ENCODE measurements around the gene SNX24. TPM values are rescaled to one million over a fixed set of nuclear protein-coding genes. Genes with fewer than 3 reads are reported as not detected.

Gene SNX24
- total and polyA plus RNA-seq, 5 donors = 11.3 to 14.9 (median 13.4) TPM

DNA sequence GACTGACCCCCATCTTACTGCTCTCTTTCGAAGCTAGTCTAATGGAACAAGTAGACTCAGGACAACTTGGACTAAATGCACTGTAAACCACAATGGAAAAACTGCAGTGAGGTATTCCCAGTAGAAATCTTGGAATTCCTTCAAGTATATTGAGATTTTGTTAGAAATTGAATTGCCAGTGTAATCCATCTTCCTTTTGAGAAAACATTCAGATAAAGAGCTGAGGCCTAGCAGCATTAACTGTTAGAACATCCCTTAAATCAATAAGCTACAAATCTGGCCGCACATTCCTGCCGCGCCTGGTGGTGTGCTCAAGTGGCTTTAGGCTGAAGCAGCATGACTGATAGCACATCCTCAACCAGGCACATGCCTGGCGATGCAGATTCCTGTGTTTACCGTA is 161.8 kb downstream of the SNX24 start:
- no peak for DNase-seq
- no peak for ATAC-seq
- H3K9me3 ChIP-seq (ENCODE audit: control insufficient read depth, low read length) = no peaks in the 10 kb centered on the region
- no peak overlapping the region for H3K27ac ChIP-seq (ENCODE audit: low read length)
- H3K27me3 ChIP-seq (ENCODE audit: control insufficient read depth, insufficient read depth) = no peaks in the 10 kb centered on the region
- H3K4me3 ChIP-seq (ENCODE audit: low read length) = no peak overlapping the region
- intact Hi-C loops (cut with DNase I) = no loop called here
- H3K4me1 ChIP-seq (ENCODE audit: control insufficient read depth, insufficient read depth, low read length) = peaks cover 1% of the 10 kb centered on the region
- 77% methylated on average over 6 of the region's 6 CpGs for WGBS

DNA sequence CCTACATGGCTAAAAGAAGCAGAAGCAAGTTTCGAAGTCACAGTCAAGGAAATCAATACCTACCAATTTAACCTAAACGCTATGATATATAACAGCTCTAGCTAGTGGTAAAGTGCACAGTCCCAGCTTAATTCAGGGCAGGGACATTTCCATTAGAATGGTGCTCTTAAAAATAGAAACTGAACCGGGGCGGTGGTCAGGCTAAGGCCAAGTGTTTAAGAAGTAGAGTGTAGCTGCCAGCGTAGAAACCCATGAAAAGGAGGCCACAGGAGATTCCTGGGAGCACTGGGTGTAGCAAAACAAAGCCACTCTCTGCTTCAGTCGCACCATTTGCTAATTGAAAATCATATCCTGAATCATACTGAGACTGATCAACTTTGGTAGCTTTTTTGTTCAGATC is 162.3 kb downstream of the SNX24 start:
- no peak overlapping the region for H3K27ac ChIP-seq (ENCODE audit: low read length)
- intact Hi-C loops (cut with DNase I) = no loop called here
- H3K4me3 ChIP-seq (ENCODE audit: low read length) = no peak overlapping the region
- 83% methylated on average over 6 of the region's 6 CpGs for WGBS
- ATAC-seq (no peak), DNase-seq (no peak)
- H3K4me1 ChIP-seq (ENCODE audit: control insufficient read depth, insufficient read depth, low read length) = peaks cover 1% of the 10 kb centered on the region
- H3K27me3 ChIP-seq (ENCODE audit: control insufficient read depth, insufficient read depth) = no peaks in the 10 kb centered on the region
- H3K9me3 ChIP-seq (ENCODE audit: control insufficient read depth, low read length) = no peaks in the 10 kb centered on the region

DNA sequence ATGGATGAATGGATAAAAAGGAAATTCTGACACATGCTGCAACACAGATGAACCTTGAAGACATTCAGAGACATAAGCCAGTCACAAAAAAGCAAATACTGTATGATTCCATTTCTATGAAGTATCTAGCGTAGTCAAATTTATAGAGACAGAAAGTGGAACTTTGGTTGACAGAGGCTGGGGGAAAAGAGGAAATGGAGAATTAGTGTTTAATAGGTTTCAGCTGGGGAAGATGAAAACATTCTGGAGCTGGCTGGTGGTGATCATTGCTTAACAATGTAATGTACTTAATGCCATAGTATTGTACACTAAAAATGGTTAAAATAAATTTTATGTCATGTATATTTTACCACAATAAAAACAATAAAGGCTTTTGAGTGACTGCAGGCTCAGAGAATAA is 166.9 kb downstream of the SNX24 start:
- intact Hi-C loops (cut with DNase I) = no loop called here

DNA sequence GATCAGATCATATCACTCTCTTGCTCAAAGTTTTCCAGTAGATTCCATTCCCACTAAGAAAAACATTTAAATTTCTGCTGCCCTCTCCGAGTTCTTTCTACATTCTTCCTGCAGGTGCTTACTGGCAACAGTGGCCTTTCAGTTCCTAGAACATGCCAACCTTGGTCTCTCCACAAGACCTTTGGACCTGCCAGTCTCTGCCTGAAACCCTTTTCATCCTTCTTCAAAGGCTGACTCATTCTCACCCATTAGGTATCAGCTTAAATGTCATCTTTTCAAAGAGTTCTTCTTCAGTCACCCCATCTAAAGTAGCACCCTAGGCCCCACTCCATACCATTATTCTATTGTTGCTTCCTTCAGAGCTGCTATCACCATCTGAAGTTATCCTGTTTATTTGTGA is 169.3 kb downstream of the SNX24 start:
- Histone ChIP-seq H3K27ac (ENCODE audit: low read length) (no peak overlapping the region), H3K4me1 (ENCODE audit: control insufficient read depth, insufficient read depth, low read length) (no peaks in the 10 kb centered on the region), H3K9me3 (ENCODE audit: control insufficient read depth, low read length) (no peaks in the 10 kb centered on the region), H3K4me3 (ENCODE audit: low read length) (no peak overlapping the region), H3K27me3 (ENCODE audit: control insufficient read depth, insufficient read depth) (no peaks in the 10 kb centered on the region)
- ATAC-seq (no peak), DNase-seq (no peak)
- 90% methylated on average over 1 of the region's 1 CpG for WGBS
- intact Hi-C loops (cut with DNase I) = no loop called here

More for the DNA sequence above, 166.9 kb downstream of the SNX24 start:
- H3K27me3 ChIP-seq (ENCODE audit: control insufficient read depth, insufficient read depth) = no peaks in the 10 kb centered on the region
- ATAC-seq (no peak), DNase-seq (no peak)
- no peak overlapping the region for H3K4me3 ChIP-seq (ENCODE audit: low read length)
- WGBS = 92% methylated on average over 1 of the region's 1 CpG
- H3K27ac ChIP-seq (ENCODE audit: low read length) = no peak overlapping the region
- no peaks in the 10 kb centered on the region for H3K9me3 ChIP-seq (ENCODE audit: control insufficient read depth, low read length)
- H3K4me1 ChIP-seq (ENCODE audit: control insufficient read depth, insufficient read depth, low read length) = peaks cover 1% of the 10 kb centered on the region

DNA sequence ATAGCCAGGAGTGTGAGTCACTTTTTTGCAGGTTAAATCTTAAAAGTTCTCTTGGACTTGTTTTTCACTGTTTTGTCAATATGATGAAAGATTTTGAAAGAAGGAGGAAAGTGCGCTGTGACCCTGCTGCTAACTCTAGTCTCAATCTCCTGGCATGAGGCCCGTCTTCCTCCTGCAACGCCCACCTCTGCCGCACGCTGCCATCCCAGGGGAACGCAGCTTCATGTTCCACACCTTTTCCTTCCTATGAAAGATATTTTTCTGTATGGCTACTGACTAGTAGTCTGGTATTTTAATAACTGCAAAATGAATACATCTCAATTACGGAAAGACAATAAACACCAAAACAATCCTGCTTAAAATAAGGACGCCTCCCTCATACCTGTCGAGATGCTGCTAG is 182.8 kb downstream of the SNX24 start:
- H3K9me3 ChIP-seq (ENCODE audit: control insufficient read depth, low read length) = no peaks in the 10 kb centered on the region
- no peaks in the 10 kb centered on the region for H3K27me3 ChIP-seq (ENCODE audit: control insufficient read depth, insufficient read depth)
- WGBS = 61% methylated on average over 9 of the region's 9 CpGs
- peaks cover 4% of the 10 kb centered on the region for H3K4me1 ChIP-seq (ENCODE audit: control insufficient read depth, insufficient read depth, low read length)
- peak in 1 of 2 donors; percentile 82 for ATAC-seq
- H3K4me3 ChIP-seq (ENCODE audit: low read length) = no peak overlapping the region
- no peak overlapping the region for H3K27ac ChIP-seq (ENCODE audit: low read length)
- peak; percentile 57 to 72 (median 69) for DNase-seq
- intact Hi-C loops (cut with DNase I) = no loop called here

DNA sequence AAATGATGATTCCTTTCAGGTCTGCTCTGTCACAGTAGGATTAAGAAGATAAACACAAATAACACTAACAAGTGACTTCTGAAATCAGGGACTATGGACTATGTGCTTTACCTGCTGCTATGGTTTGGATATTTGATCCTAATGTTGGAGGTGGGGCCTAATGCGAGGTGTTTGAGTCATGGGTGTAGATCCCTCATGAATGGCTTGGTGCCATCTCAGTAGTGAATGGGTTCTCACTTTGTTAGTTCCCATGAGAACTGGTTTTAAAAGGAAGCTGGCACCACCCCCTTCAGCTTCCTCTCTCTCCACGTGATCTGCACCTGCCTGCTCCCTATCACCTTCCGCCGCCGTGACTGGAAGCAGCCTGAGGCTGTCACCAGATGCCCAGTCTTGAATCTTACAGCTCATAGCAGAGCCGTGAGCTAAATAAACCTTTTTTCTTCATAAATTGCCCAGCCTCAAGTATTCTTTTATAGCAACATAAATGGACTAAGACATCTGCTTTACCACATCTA is 187.8 kb downstream of the SNX24 start:
- Histone ChIP-seq H3K4me1 (ENCODE audit: control insufficient read depth, insufficient read depth, low read length) (peaks cover 5% of the 10 kb centered on the region), H3K27me3 (ENCODE audit: control insufficient read depth, insufficient read depth) (no peaks in the 10 kb centered on the region), H3K4me3 (ENCODE audit: low read length) (no peak overlapping the region), H3K9me3 (ENCODE audit: control insufficient read depth, low read length) (no peaks in the 10 kb centered on the region), H3K27ac (ENCODE audit: low read length) (no peak overlapping the region)
- ATAC-seq (no peak), DNase-seq (no peak)
- intact Hi-C loops (cut with DNase I) = loop anchor here in 1 of 4 donors (10.0 kb wide), 1 partner anchor 188 kb away; the partner anchor contains the start of gene SNX24
- 76% methylated on average over 6 of the region's 6 CpGs for WGBS

DNA sequence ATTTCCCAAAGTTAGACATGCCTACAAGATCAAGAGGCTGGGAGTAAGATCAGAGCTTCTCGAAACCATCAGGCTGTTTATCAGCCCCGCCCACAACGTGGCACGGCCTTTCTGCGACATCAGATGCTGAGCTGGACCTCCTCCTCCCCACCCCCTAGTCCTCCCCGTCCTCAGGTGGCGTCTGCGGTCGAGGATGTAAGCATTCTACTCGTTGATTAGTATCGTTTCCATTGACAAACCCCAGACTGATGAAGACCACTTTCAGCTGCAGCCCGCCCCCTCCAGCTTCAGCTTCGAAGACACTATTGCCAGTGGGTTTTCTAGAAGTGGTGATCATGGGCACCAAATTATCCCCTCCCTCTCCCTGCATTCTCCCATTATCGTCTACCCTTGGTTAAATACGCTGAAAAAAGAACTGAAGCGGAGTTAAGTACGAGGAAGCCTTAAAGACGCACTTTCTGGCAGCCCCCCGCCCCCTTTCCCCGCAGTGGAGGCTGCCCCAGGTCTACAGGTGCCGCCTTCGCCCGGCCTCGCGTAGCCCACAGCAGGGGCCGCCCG is 190.0 kb downstream of the SNX24 start:
- ATAC-seq (peak; percentile 2 to 20), DNase-seq (peak; percentile 55 to 76 (median 66))
- Histone ChIP-seq H3K27ac (ENCODE audit: low read length) (peak overlapping the region; percentile 88), H3K9me3 (ENCODE audit: control insufficient read depth, low read length) (no peaks in the 10 kb centered on the region), H3K4me1 (ENCODE audit: control insufficient read depth, insufficient read depth, low read length) (peaks cover 3% of the 10 kb centered on the region), H3K27me3 (ENCODE audit: control insufficient read depth, insufficient read depth) (no peaks in the 10 kb centered on the region), H3K4me3 (ENCODE audit: low read length) (peak overlapping the region; percentile 86)
- intact Hi-C loops (cut with DNase I) = loop anchor here in 1 of 4 donors (10.0 kb wide), 1 partner anchor 191 kb away; the partner anchor contains the start of gene SNX24
- 3% methylated on average over 27 of the region's 27 CpGs for WGBS

DNA sequence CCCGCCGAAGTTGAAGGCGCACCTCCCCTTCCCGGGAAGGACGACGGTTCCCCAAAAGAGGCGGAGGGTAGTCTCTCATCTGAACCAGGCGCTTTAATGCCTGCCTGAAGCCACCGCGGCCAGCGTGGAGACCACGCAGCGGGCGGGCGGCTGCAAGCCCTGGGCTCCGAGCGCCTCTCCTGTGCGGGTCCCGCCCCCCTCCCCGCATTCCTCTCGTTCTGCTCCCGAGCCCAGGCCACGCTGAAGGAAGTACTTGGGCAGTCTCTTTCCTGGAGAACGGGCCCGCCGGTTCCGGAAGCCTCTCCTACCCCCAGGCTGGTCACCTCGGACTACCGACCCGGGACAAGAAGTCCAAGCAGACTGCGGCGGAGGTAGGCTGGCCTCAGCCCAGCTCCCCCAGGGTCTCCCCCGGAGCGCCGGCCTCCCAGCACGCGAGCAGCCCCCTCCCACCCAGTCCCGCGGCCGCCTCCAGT is 190.5 kb downstream of the SNX24 start:
- intact Hi-C loops (cut with DNase I) = loop anchor here in 1 of 4 donors (10.0 kb wide), 1 partner anchor 191 kb away; the partner anchor contains the start of gene SNX24
- Histone ChIP-seq H3K27ac (ENCODE audit: low read length) (peak overlapping the region; percentile 88), H3K9me3 (ENCODE audit: control insufficient read depth, low read length) (no peaks in the 10 kb centered on the region), H3K4me1 (ENCODE audit: control insufficient read depth, insufficient read depth, low read length) (peaks cover 3% of the 10 kb centered on the region), H3K4me3 (ENCODE audit: low read length) (peak overlapping the region; percentile 86), H3K27me3 (ENCODE audit: control insufficient read depth, insufficient read depth) (no peaks in the 10 kb centered on the region)
- WGBS = under 1% methylated on average over 40 of the region's 40 CpGs
- ATAC-seq (peak; percentile 70 to 78), DNase-seq (peak; percentile 65 to 85 (median 81))

DNA sequence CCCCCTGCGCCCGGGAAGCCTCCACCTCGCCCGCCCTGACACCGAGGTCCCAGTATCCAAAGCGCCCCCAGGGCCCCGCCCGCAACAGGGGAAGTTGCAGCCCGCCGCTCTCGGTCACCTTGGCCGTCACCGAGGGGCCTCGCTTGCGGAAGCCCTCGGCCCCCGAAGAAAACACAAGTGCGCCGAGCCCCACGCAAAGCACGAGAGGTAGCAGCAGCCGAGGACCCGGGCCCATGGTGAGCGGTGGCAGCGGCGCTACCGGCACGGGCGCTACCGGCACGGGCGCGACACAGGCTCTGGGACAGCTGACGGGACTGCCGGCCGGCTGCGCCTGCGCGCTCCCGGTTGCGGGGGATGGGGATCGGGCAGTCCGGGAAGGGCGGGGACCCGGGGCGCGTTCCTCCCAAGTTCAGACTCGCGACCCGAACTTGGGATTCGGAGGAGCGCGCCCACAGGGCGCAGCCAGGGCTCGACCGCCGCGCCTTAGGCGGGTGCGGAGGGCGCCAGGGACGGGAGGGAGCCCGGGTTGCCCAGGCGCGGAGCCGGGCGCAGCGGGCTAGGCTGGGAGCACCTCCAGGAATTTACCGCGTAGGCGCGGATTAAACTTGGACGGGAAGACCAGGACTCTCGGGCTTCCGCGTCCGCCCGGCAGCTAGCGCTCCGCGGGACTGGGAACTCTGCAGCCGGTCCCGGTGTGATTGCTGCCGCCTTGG is 191.1 kb downstream of the SNX24 start, which contains the start of gene PPIC:
Gene PPIC, minus strand, starts transcription at position 335 of the 713 bp plus-strand sequence. Its CDS starts 100 bp downstream, at position 235.
- Histone ChIP-seq H3K4me3 (ENCODE audit: low read length) (peak within 1 kb of the TSS; percentile 86), H3K9me3 (ENCODE audit: control insufficient read depth, low read length) (no peaks in the 10 kb centered on the region), H3K27ac (ENCODE audit: low read length) (peak within 1 kb of the TSS; percentile 88), H3K4me1 (ENCODE audit: control insufficient read depth, insufficient read depth, low read length) (peaks cover 3% of the 10 kb centered on the region), H3K27me3 (ENCODE audit: control insufficient read depth, insufficient read depth) (no peaks in the 10 kb centered on the region)
- peak; percentile 93 to 95 (median 95) for DNase-seq
- WGBS = under 1% methylated on average over 84 of the region's 84 CpGs
- intact Hi-C loops (cut with DNase I) = loop anchor here in 1 of 4 donors (10.0 kb wide), 1 partner anchor 192 kb away; the partner anchor contains the start of gene SNX24
- ATAC-seq = peak; percentile 97 to 98

DNA sequence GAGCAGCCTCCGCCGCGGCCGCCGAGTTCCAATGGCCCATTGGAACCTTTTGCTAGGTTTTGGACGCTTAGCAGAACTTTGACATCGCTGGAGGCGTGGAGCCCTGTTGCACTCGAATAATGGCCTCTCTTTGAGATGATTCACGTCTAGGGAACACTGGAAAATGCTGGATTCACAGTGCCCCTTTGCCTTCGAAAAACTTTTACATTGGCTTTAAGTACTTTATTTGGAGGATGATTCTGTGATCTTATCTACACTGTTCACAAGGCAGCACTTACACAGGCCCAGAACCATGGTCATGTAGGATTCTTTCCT is 191.6 kb downstream of the SNX24 start:
- no peaks in the 10 kb centered on the region for H3K9me3 ChIP-seq (ENCODE audit: control insufficient read depth, low read length)
- WGBS = 2% methylated on average over 11 of the region's 11 CpGs
- peaks cover 3% of the 10 kb centered on the region for H3K4me1 ChIP-seq (ENCODE audit: control insufficient read depth, insufficient read depth, low read length)
- no peaks in the 10 kb centered on the region for H3K27me3 ChIP-seq (ENCODE audit: control insufficient read depth, insufficient read depth)
- peak overlapping the region; percentile 88 for H3K27ac ChIP-seq (ENCODE audit: low read length)
- DNase-seq (no peak), ATAC-seq (no peak)
- intact Hi-C loops (cut with DNase I) = loop anchor here in 1 of 4 donors (10.0 kb wide), 1 partner anchor 192 kb away; the partner anchor contains the start of gene SNX24
- H3K4me3 ChIP-seq (ENCODE audit: low read length) = peak overlapping the region; percentile 86

DNA sequence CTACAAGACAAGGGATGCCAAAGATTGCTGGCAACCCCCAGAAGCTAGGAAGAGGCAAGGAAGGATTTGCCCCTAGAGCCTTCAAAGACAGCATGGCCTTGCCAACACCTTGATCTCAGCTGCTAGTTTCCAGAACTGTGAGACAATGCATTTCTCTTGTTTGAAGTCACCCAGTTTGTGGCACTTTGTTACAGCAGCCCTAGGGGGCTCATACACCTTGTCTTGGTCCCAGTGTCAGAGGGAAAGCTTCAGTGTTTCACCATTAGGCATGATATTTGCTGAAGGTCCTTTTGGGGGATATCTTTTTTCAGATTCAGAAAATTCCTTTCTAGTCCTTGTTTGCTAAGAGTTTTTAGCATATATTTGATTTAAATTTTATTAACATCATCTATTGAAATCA is 194.3 kb downstream of the SNX24 start:
- DNase-seq (no peak), ATAC-seq (no peak)
- Histone ChIP-seq H3K27me3 (ENCODE audit: control insufficient read depth, insufficient read depth) (no peaks in the 10 kb centered on the region), H3K9me3 (ENCODE audit: control insufficient read depth, low read length) (no peaks in the 10 kb centered on the region), H3K4me1 (ENCODE audit: control insufficient read depth, insufficient read depth, low read length) (no peaks in the 10 kb centered on the region), H3K27ac (ENCODE audit: low read length) (no peak overlapping the region), H3K4me3 (ENCODE audit: low read length) (no peak overlapping the region)
- intact Hi-C loops (cut with DNase I) = loop anchor here in 1 of 4 donors (10.0 kb wide), 1 partner anchor 195 kb away; the partner anchor contains the start of gene SNX24
